Measurements from ENCODE around the gene ANGPTL5.
A peak's percentile ranks its signal among the peaks of the same experiment; 100 is the strongest.
"Not testable (repeated sequence)": the region's sequence is repeated elsewhere in the genome, so short reads cannot be mapped to it uniquely, and the experiment has no call there.

The ANGPTL5 gene

DNA sequence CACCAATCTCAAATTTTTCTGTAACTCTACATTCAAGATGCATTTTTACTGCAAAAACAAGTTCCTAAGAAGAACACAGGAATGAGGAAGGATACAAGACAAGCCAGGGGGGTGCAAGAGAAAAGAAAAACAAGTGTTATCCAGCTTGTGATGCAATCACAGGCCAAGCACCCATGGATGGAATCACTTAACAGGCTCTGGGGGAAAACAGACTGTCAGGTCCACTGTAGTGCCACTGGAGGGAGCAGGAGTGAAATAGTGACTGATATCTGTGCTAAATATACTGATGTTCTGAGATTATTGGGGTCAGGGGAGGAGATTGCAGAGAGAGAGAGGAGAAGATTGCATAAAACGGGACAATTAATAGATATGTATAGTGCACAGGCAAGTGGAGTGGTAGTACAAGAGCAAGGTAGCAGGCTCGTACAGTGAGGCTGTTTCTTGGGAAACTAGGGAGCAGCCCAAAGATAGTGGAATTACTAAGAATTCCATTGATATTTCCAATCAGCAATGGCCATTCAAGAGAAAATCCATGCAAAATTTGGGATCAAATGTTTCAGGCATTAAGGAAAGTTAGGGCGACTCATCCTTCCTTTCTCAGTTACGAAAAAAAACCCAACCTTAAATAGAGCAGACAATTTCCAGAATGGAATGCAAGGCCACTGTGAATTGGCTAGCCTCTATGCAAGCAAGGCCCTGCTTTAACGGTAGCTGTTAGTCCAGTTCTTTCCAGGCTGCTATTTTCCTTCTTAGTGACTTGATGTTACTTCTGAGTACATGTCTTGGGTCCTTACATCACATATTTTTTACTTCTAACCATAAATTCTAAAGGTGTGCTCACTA, 53.7 kb downstream of the ANGPTL5 start:
- peaks cover 9% of the 10 kb centered on the region; the same call in 1 of the 2 replicates for H3K4me1 ChIP-seq (ENCODE audit: control insufficient read depth, insufficient read depth, low read length)
- H3K36me3 ChIP-seq (ENCODE audit: control insufficient read depth, insufficient read depth, low read length), result no peaks in the 10 kb centered on the region
- H3K27me3 ChIP-seq (ENCODE audit: control insufficient read depth, insufficient read depth, low read length), result no peaks in the 10 kb centered on the region
- H3K4me3 ChIP-seq (ENCODE audit: low read depth, low read length), result no peak overlapping the region
- H3K9me3 ChIP-seq (ENCODE audit: control insufficient read depth, insufficient read depth, low read length), result no peaks in the 10 kb centered on the region; the same call in 1 of the 2 replicates
- H3K9ac ChIP-seq (ENCODE audit: low read depth, low read length), result no peak overlapping the region
- H3K27ac ChIP-seq (ENCODE audit: low read depth, low read length), result peak overlapping the region; percentile 53

GRCh38 chr11:101860696-101861427, 55.5 kb downstream of the ANGPTL5 start:
- H3K36me3 ChIP-seq (ENCODE audit: control insufficient read depth, insufficient read depth, low read length), result no peaks in the 10 kb centered on the region
- no peak overlapping the region for H3K9ac ChIP-seq (ENCODE audit: low read depth, low read length)
- no peak overlapping the region for H3K4me3 ChIP-seq (ENCODE audit: low read depth, low read length)
- H3K27me3 ChIP-seq (ENCODE audit: control insufficient read depth, insufficient read depth, low read length), result no peaks in the 10 kb centered on the region
- H3K27ac ChIP-seq (ENCODE audit: low read depth, low read length), result no peak overlapping the region
- H3K9me3 ChIP-seq (ENCODE audit: control insufficient read depth, insufficient read depth, low read length), result no peaks in the 10 kb centered on the region; the same call in 1 of the 2 replicates
- peaks cover 9% of the 10 kb centered on the region; the same call in 1 of the 2 replicates for H3K4me1 ChIP-seq (ENCODE audit: control insufficient read depth, insufficient read depth, low read length)

DNA sequence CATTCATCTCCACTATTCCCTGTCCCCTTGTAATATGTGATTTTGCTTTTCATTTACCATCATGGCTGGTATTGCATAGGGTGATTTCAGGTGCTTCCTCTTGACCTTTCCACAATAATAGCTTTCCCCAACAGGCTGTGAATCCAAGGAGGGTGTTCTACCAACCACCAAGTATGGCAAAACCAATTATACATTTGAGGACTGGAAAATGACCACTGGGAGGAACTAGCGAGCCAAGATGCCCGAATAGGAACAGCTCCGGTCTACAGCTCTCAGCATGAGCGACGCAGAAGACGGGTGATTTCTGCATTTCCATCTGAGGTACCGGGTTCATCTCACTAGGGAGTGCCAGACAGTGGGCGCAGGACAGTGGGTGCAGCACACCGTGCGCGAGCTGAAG, 64.1 kb downstream of the ANGPTL5 start:
- not testable (repeated sequence) for H3K9ac ChIP-seq (ENCODE audit: low read depth, low read length); H3K4me1 ChIP-seq (ENCODE audit: control insufficient read depth, insufficient read depth, low read length); H3K27me3 ChIP-seq (ENCODE audit: control insufficient read depth, insufficient read depth, low read length); H3K36me3 ChIP-seq (ENCODE audit: control insufficient read depth, insufficient read depth, low read length); H3K27ac ChIP-seq (ENCODE audit: low read depth, low read length); H3K9me3 ChIP-seq (ENCODE audit: control insufficient read depth, insufficient read depth, low read length); H3K4me3 ChIP-seq (ENCODE audit: low read depth, low read length)

GRCh38 chr11:101848262-101848661, 68.1 kb downstream of the ANGPTL5 start:
- Histone ChIP-seq H3K27ac (ENCODE audit: low read depth, low read length) (no peak overlapping the region), H3K36me3 (ENCODE audit: control insufficient read depth, insufficient read depth, low read length) (no peaks in the 10 kb centered on the region), H3K9me3 (ENCODE audit: control insufficient read depth, insufficient read depth, low read length) (peaks cover 6% of the 10 kb centered on the region), H3K9ac (ENCODE audit: low read depth, low read length) (no peak overlapping the region), H3K4me1 (ENCODE audit: control insufficient read depth, insufficient read depth, low read length) (no peaks in the 10 kb centered on the region), H3K27me3 (ENCODE audit: control insufficient read depth, insufficient read depth, low read length) (no peaks in the 10 kb centered on the region), H3K4me3 (ENCODE audit: low read depth, low read length) (no peak overlapping the region)

- Histone ChIP-seq H3K4me3 (ENCODE audit: low read depth, low read length) (no peak overlapping the region), H3K9ac (ENCODE audit: low read depth, low read length) (no peak overlapping the region), H3K36me3 (ENCODE audit: control insufficient read depth, insufficient read depth, low read length) (no peaks in the 10 kb centered on the region), H3K4me1 (ENCODE audit: control insufficient read depth, insufficient read depth, low read length) (no peaks in the 10 kb centered on the region), H3K27ac (ENCODE audit: low read depth, low read length) (no peak overlapping the region), H3K9me3 (ENCODE audit: control insufficient read depth, insufficient read depth, low read length) (no peaks in the 10 kb centered on the region), H3K27me3 (ENCODE audit: control insufficient read depth, insufficient read depth, low read length) (no peaks in the 10 kb centered on the region)
Measured at GRCh38 chr11:101844608-101845007, 71.7 kb downstream of the ANGPTL5 start.

- H3K4me3 ChIP-seq (ENCODE audit: low read depth, low read length), result no peak overlapping the region
- H3K4me1 ChIP-seq (ENCODE audit: control insufficient read depth, insufficient read depth, low read length), result no peaks in the 10 kb centered on the region
- no peaks in the 10 kb centered on the region for H3K9me3 ChIP-seq (ENCODE audit: control insufficient read depth, insufficient read depth, low read length)
- no peak overlapping the region for H3K27ac ChIP-seq (ENCODE audit: low read depth, low read length)
- H3K9ac ChIP-seq (ENCODE audit: low read depth, low read length), result no peak overlapping the region
- H3K27me3 ChIP-seq (ENCODE audit: control insufficient read depth, insufficient read depth, low read length), result no peaks in the 10 kb centered on the region
- H3K36me3 ChIP-seq (ENCODE audit: control insufficient read depth, insufficient read depth, low read length), result no peaks in the 10 kb centered on the region
Measured at GRCh38 chr11:101840704-101841103, 75.6 kb downstream of the ANGPTL5 start.
